Gastrocnemius medialis (tissue), 4 donors: ENCODE results near the gene RIMS3. TPM values are rescaled to one million over a fixed set of nuclear protein-coding genes. Genes with fewer than 3 reads are reported as not detected.

Experiments used
- ATAC-seq, 2 donors: fragments of 150-250 bp; one replicate each; pipeline ENCODE4 v1.9.1; 2016
- DNase-seq, 2 donors: peaks; one replicate each; pipeline ENCODE4 v3.0.0-alpha.2; 2019
- H3K27ac ChIP-seq, 4 donors: fragments of 200-600 bp; sonication (generic); 1 replicate in 1 of 4; 2 replicates in 3 of 4; pipeline ENCODE4 v1.5.1; 2016 to 2018; ENCODE audit warnings: mild to moderate bottlenecking in 2 of 4, moderate library complexity in 1 of 4
- H3K27me3 ChIP-seq, 3 donors: fragments of 200-600 bp; sonication (generic) in 2 of 3; 1 replicate in 1 of 3; 2 replicates in 2 of 3; pipeline versions ENCODE4 v1.5.1 to v1.6.0; 2016 to 2019; ENCODE audit warnings: mild to moderate bottlenecking in 1 of 3, moderate library complexity in 1 of 3
- H3K36me3 ChIP-seq, 2 donors: fragments of 200-600 bp; sonication (generic) in 1 of 2; one replicate each; pipeline ENCODE4 v1.5.1; 2017 to 2018
- H3K4me1 ChIP-seq, 2 donors: fragments of 200-600 bp; sonication (generic) in 1 of 2; one replicate each; pipeline ENCODE4 v1.5.1; 2016 to 2017; ENCODE audit warnings: mild to moderate bottlenecking in 2 of 2
- H3K4me3 ChIP-seq, 4 donors: fragments of 200-600 bp; sonication (generic) in 3 of 4; 1 replicate in 1 of 4; 2 replicates in 3 of 4; pipeline ENCODE4 v1.5.1; 2016 to 2019; ENCODE audit warnings: mild to moderate bottlenecking in 2 of 4
- H3K9me3 ChIP-seq, 3 donors: fragments of 200-600 bp; sonication (generic) in 2 of 3; 1 replicate in 1 of 3; 2 replicates in 2 of 3; pipeline ENCODE4 v1.5.1; 2016 to 2019
- CTCF ChIP-seq, 5 experiments: fragments of 450-650 bp in 3 of 5; fragments of 200-600 bp in 2 of 5; sonication (generic) in 2 of 5; IDR thresholded peaks in 4 of 5; conservative IDR thresholded peaks in 1 of 5; 1 replicate in 4 of 5; 2 replicates in 1 of 5; pipeline ENCODE4 v1.5.1; 2016 to 2019; ENCODE audit warnings: antibody characterized with exemption in 5 of 5, mild to moderate bottlenecking in 3 of 5, moderate library complexity in 3 of 5
- POLR2A ChIP-seq, 2 donors: fragments of 450-650 bp; IDR thresholded peaks; one replicate each; pipeline ENCODE4 v1.6.1; 2017; ENCODE audit warnings: antibody characterized with exemption in 2 of 2, mild to moderate bottlenecking in 2 of 2, moderate library complexity in 2 of 2
- in situ Hi-C, 4 donors: fragments of 200-750 bp; cut with MboI; loops; one replicate each; pipeline versions ENCODE4 v1.15.0 to v1.8.0; 2017; ENCODE audit warnings: low sequenced_read_pairs in 4 of 4
- intact Hi-C: fragments of 100-400 bp; cut with DNase I; formaldehyde crosslinking; loops from one replicate; pipeline ENCODE4 v1.15.1; 2023; ENCODE audit warnings: low total_unique reads
- total RNA-seq, 4 donors: library from RNA; depleted of rRNA; stranded (reverse); fragments of >200 nt; gene quantifications; one replicate each; pipeline versions ENCODE4 v1.1.0 to v1.2.3, GENCODE V29; 2016

The RIMS3 gene
- total RNA-seq, 4 donors from 2014 or later: 0.31 to 0.67 (median 0.44) TPM

GRCh38 chr1:40658751-40659648 is 6.5 kb downstream of the RIMS3 start:
- Histone ChIP-seq H3K4me3 (no peak overlapping the region), H3K9me3 (no peaks in the 10 kb centered on the region), H3K4me1 (no peaks in the 10 kb centered on the region), H3K27ac (no peak overlapping the region), H3K36me3 (no peaks in the 10 kb centered on the region), H3K27me3 (no peaks in the 10 kb centered on the region)
- in situ Hi-C loops (no loop called here), intact Hi-C loops (no loop called here)
- no peak for ATAC-seq
- TF ChIP-seq POLR2A (IDR thresholded peaks at IDR 0.05): no peak
- TF ChIP-seq CTCF (IDR thresholded peaks at IDR 0.05 in 4 of 5, conservative IDR thresholded peaks at IDR 0.05 in 1 of 5): no peak
- DNase-seq: no peak

GRCh38 chr1:40657046-40657445 is 8.4 kb downstream of the RIMS3 start:
- DNase-seq (no peak), ATAC-seq (no peak)
- H3K36me3 ChIP-seq: no peaks in the 10 kb centered on the region
- peaks cover 0 to 3% (median 3%) of the 10 kb centered on the region in 3 donors for H3K27me3 ChIP-seq
- no peak overlapping the region for H3K4me3 ChIP-seq
- TF ChIP-seq CTCF (IDR thresholded peaks at IDR 0.05 in 4 of 5, conservative IDR thresholded peaks at IDR 0.05 in 1 of 5): no peak
- TF ChIP-seq POLR2A (IDR thresholded peaks at IDR 0.05): no peak
- no peaks in the 10 kb centered on the region for H3K4me1 ChIP-seq
- intact Hi-C loops (no loop called here), in situ Hi-C loops (no loop called here)
- H3K9me3 ChIP-seq: no peaks in the 10 kb centered on the region
- no peak overlapping the region for H3K27ac ChIP-seq

- DNase-seq: no peak
- ATAC-seq: no peak
- peaks cover 0 to 6% (median 3%) of the 10 kb centered on the region in 3 donors for H3K27me3 ChIP-seq
- H3K4me3 ChIP-seq: no peak overlapping the region
- in situ Hi-C loops (no loop called here), intact Hi-C loops (no loop called here)
- no peaks in the 10 kb centered on the region for H3K9me3 ChIP-seq
- peaks cover 0 to 6% of the 10 kb centered on the region in 2 donors for H3K4me1 ChIP-seq
- H3K36me3 ChIP-seq: no peaks in the 10 kb centered on the region
- TF ChIP-seq POLR2A (IDR thresholded peaks at IDR 0.05) (no peak), CTCF (IDR thresholded peaks at IDR 0.05 in 4 of 5, conservative IDR thresholded peaks at IDR 0.05 in 1 of 5) (no peak)
- H3K27ac ChIP-seq: no peak overlapping the region
Observed at GRCh38 chr1:40653851-40654537, 11.5 kb downstream of the RIMS3 start.

GRCh38 chr1:40652979-40653378 is 12.5 kb downstream of the RIMS3 start:
- H3K4me1 ChIP-seq: peaks cover 0 to 6% of the 10 kb centered on the region in 2 donors
- ATAC-seq: no peak
- in situ Hi-C loops (no loop called here), intact Hi-C loops (no loop called here)
- H3K4me3 ChIP-seq: no peak overlapping the region
- TF ChIP-seq CTCF (IDR thresholded peaks at IDR 0.05 in 4 of 5, conservative IDR thresholded peaks at IDR 0.05 in 1 of 5) (no peak), POLR2A (IDR thresholded peaks at IDR 0.05) (no peak)
- no peaks in the 10 kb centered on the region for H3K9me3 ChIP-seq
- no peaks in the 10 kb centered on the region for H3K36me3 ChIP-seq
- DNase-seq: no peak
- no peak overlapping the region for H3K27ac ChIP-seq
- peaks cover 0 to 6% (median 3%) of the 10 kb centered on the region in 3 donors for H3K27me3 ChIP-seq
